Astrocyte (in vitro differentiated cells and primary cell): ENCODE results near the gene TMSB10. TPM values are rescaled to one million over a fixed set of nuclear protein-coding genes. Genes with fewer than 3 reads are reported as not detected.

Source experiments
- DNase-seq: peaks from one replicate; pipeline ENCODE4 v3.0.0-alpha.2; 2010; ENCODE audit warnings: low read depth
- FAIRE-seq: peaks from 2 replicates; lab custom pipeline; 2011; peaks lifted over from hg19 to GRCh38; lab: Jason Lieb, UNC
- H2AFZ ChIP-seq: 2 replicates; pipeline ENCODE4 v1.6.0; 2012; ENCODE audit warnings: low read depth, low read length, inconsistent platforms
- H3K27ac ChIP-seq: 2 replicates; pipeline ENCODE4 v1.5.1; 2011; ENCODE audit warnings: low read depth, low read length, inconsistent platforms
- H3K27me3 ChIP-seq: 2 replicates; pipeline ENCODE4 v1.6.0; 2011; ENCODE audit warnings: low read length, inconsistent platforms; ENCODE audit not compliant: insufficient read depth
- H3K36me3 ChIP-seq: 2 replicates; pipeline ENCODE4 v1.5.1; 2011; ENCODE audit warnings: low read length, inconsistent platforms; ENCODE audit not compliant: insufficient read depth
- H3K4me1 ChIP-seq: 2 replicates; pipeline ENCODE4 v1.5.1; 2011; ENCODE audit warnings: low read length, inconsistent platforms; ENCODE audit not compliant: insufficient read depth
- H3K4me2 ChIP-seq: 2 replicates; pipeline ENCODE4 v1.6.0; 2012; ENCODE audit warnings: low read length, inconsistent platforms
- H3K4me3 ChIP-seq: 2 replicates; pipeline ENCODE4 v1.5.1; 2011; ENCODE audit warnings: low read depth, mild to moderate bottlenecking, low read length, inconsistent platforms; ENCODE audit not compliant: insufficient read depth
- H3K79me2 ChIP-seq: 2 replicates; pipeline ENCODE4 v1.6.0; 2012; ENCODE audit warnings: mild to moderate bottlenecking, low read length, inconsistent platforms; ENCODE audit not compliant: insufficient read depth
- H3K9ac ChIP-seq: 2 replicates; pipeline ENCODE4 v1.6.0; 2012; ENCODE audit warnings: mild to moderate bottlenecking, low read length, inconsistent platforms
- H3K9me3 ChIP-seq: 2 replicates; pipeline ENCODE4 v1.5.1; 2012; ENCODE audit warnings: low read depth, mild to moderate bottlenecking, low read length, inconsistent platforms; ENCODE audit not compliant: insufficient read depth
- H4K20me1 ChIP-seq: 2 replicates; pipeline ENCODE4 v1.6.0; 2012; ENCODE audit warnings: low read length, inconsistent platforms; ENCODE audit not compliant: insufficient read depth
- H3K27ac Mint-ChIP-seq: one replicate; pipeline ENCODE4 v1.8.0; 2021; ENCODE audit warnings: mild to moderate bottlenecking, mixed read lengths; ENCODE audit not compliant: unreplicated experiment
- H3K27me3 Mint-ChIP-seq: one replicate; pipeline ENCODE4 v1.8.0; 2021; ENCODE audit warnings: low read depth, mixed read lengths; ENCODE audit not compliant: unreplicated experiment
- H3K36me3 Mint-ChIP-seq: one replicate; pipeline ENCODE4 v1.8.0; 2021; ENCODE audit warnings: low read depth, mixed read lengths; ENCODE audit not compliant: unreplicated experiment
- H3K4me1 Mint-ChIP-seq: one replicate; pipeline ENCODE4 v1.8.0; 2021; ENCODE audit warnings: low read depth, mixed read lengths; ENCODE audit not compliant: unreplicated experiment
- H3K4me3 Mint-ChIP-seq: one replicate; pipeline ENCODE4 v1.8.0; 2021; ENCODE audit warnings: mild to moderate bottlenecking, moderate library complexity, mixed read lengths; ENCODE audit not compliant: unreplicated experiment
- H3K9me3 Mint-ChIP-seq: one replicate; pipeline ENCODE4 v1.8.0; 2021; ENCODE audit warnings: mild to moderate bottlenecking, mixed read lengths; ENCODE audit not compliant: unreplicated experiment
- CTCF ChIP-seq: IDR thresholded peaks from 2 replicates; pipeline ENCODE4 v1.5.1; 2011; ENCODE audit warnings: low read depth, mild to moderate bottlenecking, inconsistent platforms, low read length, moderate library complexity; ENCODE audit not compliant: insufficient read depth
- EZH2 ChIP-seq: IDR thresholded peaks from 2 replicates; pipeline ENCODE4 v1.6.1; 2012; ENCODE audit warnings: mild to moderate bottlenecking, low read length, inconsistent platforms; ENCODE audit not compliant: insufficient read depth
- total RNA-seq: library from RNA; stranded (reverse); gene quantifications from 2 replicates; pipeline ENCODE4 v1.2.1, GENCODE V29; 2021

Gene TMSB10
- total RNA-seq, 1 donor from 2014 or later, result 3,439 TPM

- Histone ChIP-seq H3K79me2 (no peaks in the 10 kb centered on the region), H3K4me3 (no peak overlapping the region), H3K27ac (no peak overlapping the region), H3K9me3 (no peaks in the 10 kb centered on the region), H3K4me2 (peak overlapping the region; percentile 94), H2AFZ (no peak overlapping the region), H3K9ac (no peak overlapping the region), H3K4me1 (peaks cover 21% of the 10 kb centered on the region), H4K20me1 (no peaks in the 10 kb centered on the region), H3K36me3 (no peaks in the 10 kb centered on the region), H3K27me3 (peaks cover 30% of the 10 kb centered on the region)
- Mint-ChIP-seq H3K4me1 (peaks cover 16% of the 10 kb centered on the region), H3K27me3 (peaks cover 53% of the 10 kb centered on the region), H3K36me3 (no peaks in the 10 kb centered on the region), H3K4me3 (peak overlapping the region; percentile 86), H3K27ac (peak overlapping the region; percentile 50), H3K9me3 (no peaks in the 10 kb centered on the region)
- DNase-seq (no peak), FAIRE-seq (no peak)
- no peak for TF ChIP-seq EZH2
- TF ChIP-seq CTCF, result no peak
Observed at GRCh38 chr2:84882414-84882738, 23.1 kb upstream of the TMSB10 start.

GRCh38 chr2:84882775-84883550, 22.5 kb upstream of the TMSB10 start:
- TF ChIP-seq CTCF (no peak), EZH2 (no peak)
- Histone ChIP-seq H3K9me3 (no peaks in the 10 kb centered on the region), H2AFZ (no peak overlapping the region), H3K36me3 (no peaks in the 10 kb centered on the region), H4K20me1 (no peaks in the 10 kb centered on the region), H3K4me2 (peak overlapping the region; percentile 3), H3K9ac (no peak overlapping the region), H3K4me1 (peaks cover 21% of the 10 kb centered on the region), H3K79me2 (no peaks in the 10 kb centered on the region), H3K27ac (no peak overlapping the region), H3K27me3 (peaks cover 27% of the 10 kb centered on the region), H3K4me3 (no peak overlapping the region)
- FAIRE-seq (peak; percentile 13), DNase-seq (no peak)
- Mint-ChIP-seq H3K4me3 (peak overlapping the region; percentile 86), H3K4me1 (peaks cover 16% of the 10 kb centered on the region), H3K27ac (peak overlapping the region; percentile 50), H3K27me3 (peaks cover 47% of the 10 kb centered on the region), H3K36me3 (no peaks in the 10 kb centered on the region), H3K9me3 (no peaks in the 10 kb centered on the region)

- FAIRE-seq, result no peak
- H2AFZ ChIP-seq, result no peak overlapping the region
Observed at GRCh38 chr2:84884449-84884848, 21.0 kb upstream of the TMSB10 start.

More at GRCh38 chr2:84884449-84884848, 21.0 kb upstream of the TMSB10 start:
- no peaks in the 10 kb centered on the region for H4K20me1 ChIP-seq
- TF ChIP-seq CTCF (no peak), EZH2 (no peak)
- peaks cover 28% of the 10 kb centered on the region for H3K4me1 ChIP-seq
- no peak for DNase-seq
- Mint-ChIP-seq H3K9me3 (no peaks in the 10 kb centered on the region), H3K4me3 (no peak overlapping the region), H3K36me3 (no peaks in the 10 kb centered on the region), H3K4me1 (peaks cover 27% of the 10 kb centered on the region), H3K27ac (no peak overlapping the region), H3K27me3 (peaks cover 36% of the 10 kb centered on the region)
- no peaks in the 10 kb centered on the region for H3K9me3 ChIP-seq
- H3K27me3 ChIP-seq, result peaks cover 16% of the 10 kb centered on the region
- H3K27ac ChIP-seq, result no peak overlapping the region
- H3K36me3 ChIP-seq, result no peaks in the 10 kb centered on the region
- H3K4me2 ChIP-seq, result no peak overlapping the region
- H3K79me2 ChIP-seq, result no peaks in the 10 kb centered on the region
- H3K4me3 ChIP-seq, result no peak overlapping the region
- no peak overlapping the region for H3K9ac ChIP-seq
